Stomach smooth muscle (tissue), 2 donors: Measurements from ENCODE around the gene C9orf85.

Experiments used
- H3K27ac ChIP-seq: one replicate; pipeline ENCODE4 v1.7.0; 2013; ENCODE audit warnings: mild to moderate bottlenecking, low read length, inconsistent platforms
- H3K27me3 ChIP-seq, 2 donors: one replicate each; pipeline ENCODE4 v1.7.0; 2013; ENCODE audit warnings: low read length in 2 of 2; ENCODE audit not compliant: insufficient read depth in 2 of 2, control insufficient read depth in 1 of 2
- H3K36me3 ChIP-seq, 2 donors: one replicate each; pipeline ENCODE4 v1.7.0; 2013; ENCODE audit warnings: low read length in 2 of 2; ENCODE audit not compliant: control insufficient read depth in 2 of 2, insufficient read depth in 2 of 2
- H3K4me1 ChIP-seq: one replicate; pipeline ENCODE4 v1.7.0; 2013; ENCODE audit warnings: low read length; ENCODE audit not compliant: control insufficient read depth, insufficient read depth
- H3K4me3 ChIP-seq, 2 donors: one replicate each; pipeline ENCODE4 v1.7.0; 2013; ENCODE audit warnings: low read length in 2 of 2
- H3K9ac ChIP-seq, 2 donors: one replicate each; pipeline ENCODE4 v1.7.0; 2013; ENCODE audit warnings: low read length in 2 of 2, mild to moderate bottlenecking in 1 of 2
- H3K9me3 ChIP-seq, 2 donors: one replicate each; pipeline ENCODE4 v1.7.0; 2013; ENCODE audit warnings: low read length in 2 of 2; ENCODE audit not compliant: control insufficient read depth in 2 of 2
- donor health status: healthy.
- donor health status: Pancreatic carcinoma.

Gene C9orf85

GRCh38 chr9:71980266-71981190 is 69.1 kb downstream of the C9orf85 start:
- no peaks in the 10 kb centered on the region for H3K9me3 ChIP-seq
- peaks cover 0 to 2% of the 10 kb centered on the region in 2 donors for H3K36me3 ChIP-seq
- H3K4me3 ChIP-seq: no peak overlapping the region
- no peaks in the 10 kb centered on the region for H3K27me3 ChIP-seq
- no peak overlapping the region for H3K9ac ChIP-seq
- no peaks in the 10 kb centered on the region for H3K4me1 ChIP-seq
- no peak overlapping the region for H3K27ac ChIP-seq

- Histone ChIP-seq H3K4me3 (no peak overlapping the region), H3K9me3 (no peaks in the 10 kb centered on the region)
Observed at GRCh38 chr9:71981944-71982343, 70.5 kb downstream of the C9orf85 start.

GRCh38 chr9:71984403-71984802 is 73.0 kb downstream of the C9orf85 start:
- no peak overlapping the region for H3K27ac ChIP-seq
- no peak overlapping the region for H3K9ac ChIP-seq
- peaks cover 0 to 2% of the 10 kb centered on the region in 2 donors for H3K36me3 ChIP-seq

More at GRCh38 chr9:71981944-71982343, 70.5 kb downstream of the C9orf85 start:
- Histone ChIP-seq H3K27ac (no peak overlapping the region), H3K9ac (no peak overlapping the region), H3K36me3 (peaks cover 0 to 2% of the 10 kb centered on the region in 2 donors), H3K27me3 (no peaks in the 10 kb centered on the region), H3K4me1 (no peaks in the 10 kb centered on the region)

GRCh38 chr9:71984831-71985281 is 73.4 kb downstream of the C9orf85 start:
- peaks cover 0 to 2% of the 10 kb centered on the region in 2 donors for H3K36me3 ChIP-seq

More at GRCh38 chr9:71984403-71984802, 73.0 kb downstream of the C9orf85 start:
- Histone ChIP-seq H3K4me3 (no peak overlapping the region), H3K27me3 (no peaks in the 10 kb centered on the region), H3K9me3 (no peaks in the 10 kb centered on the region), H3K4me1 (no peaks in the 10 kb centered on the region)

GRCh38 chr9:71985297-71985911 is 74.0 kb downstream of the C9orf85 start:
- H3K4me3 ChIP-seq: no peak overlapping the region
- no peak overlapping the region for H3K27ac ChIP-seq

More at GRCh38 chr9:71984831-71985281, 73.4 kb downstream of the C9orf85 start:
- H3K27me3 ChIP-seq: no peaks in the 10 kb centered on the region
- H3K9ac ChIP-seq: no peak overlapping the region
- H3K4me1 ChIP-seq: no peaks in the 10 kb centered on the region
- no peak overlapping the region for H3K27ac ChIP-seq
- H3K4me3 ChIP-seq: no peak overlapping the region
- H3K9me3 ChIP-seq: no peaks in the 10 kb centered on the region

GRCh38 chr9:71986900-71987299 is 75.5 kb downstream of the C9orf85 start:
- Histone ChIP-seq H3K36me3 (peaks cover 0 to 2% of the 10 kb centered on the region in 2 donors), H3K27ac (no peak overlapping the region), H3K9ac (no peak overlapping the region), H3K4me3 (no peak overlapping the region), H3K9me3 (no peaks in the 10 kb centered on the region), H3K4me1 (no peaks in the 10 kb centered on the region), H3K27me3 (no peaks in the 10 kb centered on the region)

More at GRCh38 chr9:71985297-71985911, 74.0 kb downstream of the C9orf85 start:
- Histone ChIP-seq H3K4me1 (no peaks in the 10 kb centered on the region), H3K27me3 (no peaks in the 10 kb centered on the region), H3K9me3 (no peaks in the 10 kb centered on the region), H3K36me3 (peaks cover 0 to 2% of the 10 kb centered on the region in 2 donors), H3K9ac (no peak overlapping the region)

- Histone ChIP-seq H3K4me1 (no peaks in the 10 kb centered on the region), H3K27ac (no peak overlapping the region)
Observed at GRCh38 chr9:71987471-71988371, 76.3 kb downstream of the C9orf85 start.

GRCh38 chr9:71990466-71990865 is 79.0 kb downstream of the C9orf85 start:
- H3K4me3 ChIP-seq: no peak overlapping the region
- no peaks in the 10 kb centered on the region for H3K4me1 ChIP-seq
- H3K27me3 ChIP-seq: no peaks in the 10 kb centered on the region
- no peak overlapping the region for H3K9ac ChIP-seq
- no peaks in the 10 kb centered on the region for H3K36me3 ChIP-seq
- no peaks in the 10 kb centered on the region for H3K9me3 ChIP-seq
- no peak overlapping the region for H3K27ac ChIP-seq

More at GRCh38 chr9:71987471-71988371, 76.3 kb downstream of the C9orf85 start:
- no peaks in the 10 kb centered on the region for H3K9me3 ChIP-seq
- H3K36me3 ChIP-seq: peaks cover 0 to 2% of the 10 kb centered on the region in 2 donors
- no peaks in the 10 kb centered on the region for H3K27me3 ChIP-seq
- H3K9ac ChIP-seq: no peak overlapping the region
- no peak overlapping the region for H3K4me3 ChIP-seq

GRCh38 chr9:72005451-72005850 is 94.0 kb downstream of the C9orf85 start:
- H3K9me3 ChIP-seq: peaks cover 0 to 9% of the 10 kb centered on the region in 2 donors

GRCh38 chr9:72006501-72006900 is 95.1 kb downstream of the C9orf85 start:
- Histone ChIP-seq H3K4me1 (no peaks in the 10 kb centered on the region), H3K36me3 (no peaks in the 10 kb centered on the region), H3K9ac (no peak overlapping the region), H3K9me3 (peaks cover 0 to 2% of the 10 kb centered on the region in 2 donors), H3K4me3 (no peak overlapping the region), H3K27ac (no peak overlapping the region), H3K27me3 (no peaks in the 10 kb centered on the region)

More at GRCh38 chr9:72005451-72005850, 94.0 kb downstream of the C9orf85 start:
- H3K4me3 ChIP-seq: no peak overlapping the region
- no peak overlapping the region for H3K27ac ChIP-seq
- H3K36me3 ChIP-seq: no peaks in the 10 kb centered on the region
- H3K9ac ChIP-seq: no peak overlapping the region
- no peaks in the 10 kb centered on the region for H3K4me1 ChIP-seq
- no peaks in the 10 kb centered on the region for H3K27me3 ChIP-seq
